H9 (cell line): Measurements from ENCODE around the gene FBXO22. TPM values are rescaled to one million over a fixed set of nuclear protein-coding genes. Genes with fewer than 3 reads are reported as not detected.
A peak's percentile ranks its signal among the peaks of the same experiment; 100 is the strongest.

Experiments
- DNase-seq: peaks from one replicate; pipeline ENCODE4 v3.0.0-alpha.2; 2017
- H2AFZ ChIP-seq: one replicate; pipeline ENCODE4 v1.6.1; 2013; ENCODE audit warnings: mild to moderate bottlenecking, low read length, control low read depth, moderate library complexity
- H2AK5ac ChIP-seq: 2 replicates; pipeline ENCODE4 v1.6.1; 2013; ENCODE audit warnings: low read length, control low read depth, mixed read lengths; ENCODE audit not compliant: insufficient read length
- H2BK120ac ChIP-seq: one replicate; pipeline ENCODE4 v1.6.1; 2013; ENCODE audit warnings: low read depth, mild to moderate bottlenecking, low read length, control low read depth, inconsistent platforms; ENCODE audit not compliant: poor library complexity, severe bottlenecking
- H2BK12ac ChIP-seq: 2 replicates; pipeline ENCODE4 v1.6.1; 2013; ENCODE audit warnings: low read length, control low read depth, mixed read lengths, low read depth; ENCODE audit not compliant: insufficient read length
- H2BK15ac ChIP-seq: 2 replicates; pipeline ENCODE4 v1.6.1; 2013; ENCODE audit warnings: low read depth, low read length, control low read depth
- H2BK20ac ChIP-seq: one replicate; pipeline ENCODE4 v1.6.1; 2013; ENCODE audit warnings: low read depth, mild to moderate bottlenecking, low read length, control low read depth, inconsistent platforms; ENCODE audit not compliant: poor library complexity, severe bottlenecking
- H2BK5ac ChIP-seq: 2 replicates; pipeline ENCODE4 v1.6.1; 2013; ENCODE audit warnings: low read length, control low read depth, mixed read lengths; ENCODE audit not compliant: insufficient read length
- H3K14ac ChIP-seq: 2 replicates; pipeline ENCODE4 v1.6.1; 2013; ENCODE audit warnings: low read length, control low read depth; ENCODE audit not compliant: insufficient read depth
- H3K18ac ChIP-seq: 2 replicates; pipeline ENCODE4 v1.6.1; 2013; ENCODE audit warnings: low read depth, mild to moderate bottlenecking, mixed read lengths, low read length, control low read depth; ENCODE audit not compliant: insufficient read length
- H3K23ac ChIP-seq: 2 replicates; pipeline ENCODE4 v1.6.1; 2013; ENCODE audit warnings: low read length, control low read depth, mixed read lengths, low read depth; ENCODE audit not compliant: insufficient read length
- H3K23me2 ChIP-seq: 2 replicates; pipeline ENCODE4 v1.6.1; 2013; ENCODE audit warnings: low read depth, mild to moderate bottlenecking, mixed read lengths, low read length, control low read depth; ENCODE audit not compliant: insufficient read length, poor library complexity, severe bottlenecking
- H3K27ac ChIP-seq: 2 replicates; pipeline ENCODE4 v1.5.1; 2013; ENCODE audit warnings: low read length, control low read depth, mixed read lengths, low read depth; ENCODE audit not compliant: insufficient read length
- H3K27me3 ChIP-seq: 2 replicates; pipeline ENCODE4 v1.6.1; 2013; ENCODE audit warnings: low read length, control low read depth, inconsistent platforms; ENCODE audit not compliant: insufficient read depth
- H3K4ac ChIP-seq: 2 replicates; pipeline ENCODE4 v1.6.1; 2013; ENCODE audit warnings: low read depth, mild to moderate bottlenecking, control low read depth, inconsistent platforms, low read length, moderate library complexity
- H3K4me1 ChIP-seq: 2 replicates; pipeline ENCODE4 v1.6.1; 2013; ENCODE audit warnings: low read length, control low read depth, inconsistent platforms; ENCODE audit not compliant: insufficient read depth
- H3K4me2 ChIP-seq: 2 replicates; pipeline ENCODE4 v1.6.1; 2013; ENCODE audit warnings: low read length, control low read depth, mixed read lengths; ENCODE audit not compliant: insufficient read length, insufficient read depth
- H3K56ac ChIP-seq: 2 replicates; pipeline ENCODE4 v1.6.1; 2013; ENCODE audit warnings: low read depth, mild to moderate bottlenecking, mixed read lengths, low read length, control low read depth; ENCODE audit not compliant: insufficient read length
- H3K79me1 ChIP-seq: 2 replicates; pipeline ENCODE4 v1.6.1; 2013; ENCODE audit warnings: low read depth, mild to moderate bottlenecking, moderate library complexity, low read length, control low read depth, inconsistent platforms; ENCODE audit not compliant: insufficient read depth, poor library complexity, severe bottlenecking
- H3K79me2 ChIP-seq: 2 replicates; pipeline ENCODE4 v1.6.1; 2013; ENCODE audit warnings: low read length, control low read depth, inconsistent platforms; ENCODE audit not compliant: insufficient read depth
- H3K9ac ChIP-seq: 2 replicates; pipeline ENCODE4 v1.6.1; 2013; ENCODE audit warnings: low read length, control low read depth, mixed read lengths; ENCODE audit not compliant: insufficient read length; ENCODE audit errors: extremely low read depth
- H3K9me3 ChIP-seq: one replicate; pipeline ENCODE4 v1.6.1; 2013; ENCODE audit warnings: low read depth, low read length, inconsistent platforms; ENCODE audit not compliant: control insufficient read depth
- H3T11ph ChIP-seq: one replicate; pipeline ENCODE4 v1.6.1; 2013; ENCODE audit warnings: mild to moderate bottlenecking, low read length, control low read depth, inconsistent platforms
- H4K20me1 ChIP-seq: one replicate; pipeline ENCODE4 v1.6.1; 2013; ENCODE audit not compliant: control insufficient read depth, insufficient read length, insufficient read depth
- H4K5ac ChIP-seq: 2 replicates; pipeline ENCODE4 v1.6.1; 2013; ENCODE audit warnings: low read depth, mild to moderate bottlenecking, mixed read lengths, low read length, control low read depth; ENCODE audit not compliant: insufficient read length
- H4K8ac ChIP-seq: replicated peaks from 2 replicates; pipeline ENCODE4 v1.6.1; 2013; ENCODE audit warnings: low read length, control low read depth, mixed read lengths, low read depth; ENCODE audit not compliant: insufficient read length
- H4K91ac ChIP-seq: 2 replicates; pipeline ENCODE4 v1.6.1; 2013; ENCODE audit warnings: low read depth, mild to moderate bottlenecking, moderate library complexity, mixed read lengths, low read length, control low read depth; ENCODE audit not compliant: insufficient read length
- H3K27ac Mint-ChIP-seq, 3 experiments: 2 replicates in 2 of 3; 3 replicates in 1 of 3; pipeline ENCODE4 v1.8.0; 2020 to 2021; ENCODE audit warnings: mixed read lengths in 3 of 3, mild to moderate bottlenecking in 1 of 3, moderate library complexity in 1 of 3
- H3K27me3 Mint-ChIP-seq: 2 replicates; pipeline ENCODE4 v1.8.0; 2021; ENCODE audit warnings: low read depth, mild to moderate bottlenecking, moderate library complexity, mixed read lengths
- H3K36me3 Mint-ChIP-seq, 3 experiments: 2 replicates in 2 of 3; 3 replicates in 1 of 3; pipeline ENCODE4 v1.8.0; 2020 to 2021; ENCODE audit warnings: low read depth in 3 of 3, mixed read lengths in 3 of 3; ENCODE audit not compliant: insufficient read depth in 1 of 3
- H3K4me1 Mint-ChIP-seq, 2 experiments: 2 replicates each; pipeline ENCODE4 v1.8.0; 2020; ENCODE audit warnings: mixed read lengths in 2 of 2
- H3K4me3 Mint-ChIP-seq, 2 experiments: 2 replicates in 1 of 2; 3 replicates in 1 of 2; pipeline ENCODE4 v1.8.0; 2020 to 2021; ENCODE audit warnings: mild to moderate bottlenecking in 2 of 2, mixed read lengths in 2 of 2, moderate library complexity in 1 of 2
- H3K9me3 Mint-ChIP-seq, 2 experiments: 2 replicates in 1 of 2; 3 replicates in 1 of 2; pipeline ENCODE4 v1.8.0; 2020; ENCODE audit warnings: mild to moderate bottlenecking in 2 of 2, mixed read lengths in 2 of 2, moderate library complexity in 1 of 2
- WGBS: extraction: QIAGEN DNeasy Blood & Tissue Kit; methylation state at CpG from one replicate; pipeline ENCODE4 v1.1.7; 2013; ENCODE audit warnings: missing lambda C conversion rate, low lambda C conversion rate, mixed read lengths; ENCODE audit not compliant: insufficient read length; ENCODE audit errors: extremely low coverage; 5-methylcytosine and 5-hydroxymethylcytosine counted together
- total RNA-seq: library from RNA; stranded (reverse); gene quantifications from 2 replicates; pipeline ENCODE4 v1.2.1, GENCODE V29; 2021
- TF ChIP-seq, protein P1 (sequence below): fragments of 200-600 bp; sonication (generic); conservative IDR thresholded peaks from 3 replicates; pipeline ENCODE4 v1.8.0; 2021; ENCODE audit warnings: antibody characterized with exemption, mild to moderate bottlenecking

The FBXO22 gene
- total RNA-seq, 1 experiment from 2014 or later, result 59.9 TPM

DNA sequence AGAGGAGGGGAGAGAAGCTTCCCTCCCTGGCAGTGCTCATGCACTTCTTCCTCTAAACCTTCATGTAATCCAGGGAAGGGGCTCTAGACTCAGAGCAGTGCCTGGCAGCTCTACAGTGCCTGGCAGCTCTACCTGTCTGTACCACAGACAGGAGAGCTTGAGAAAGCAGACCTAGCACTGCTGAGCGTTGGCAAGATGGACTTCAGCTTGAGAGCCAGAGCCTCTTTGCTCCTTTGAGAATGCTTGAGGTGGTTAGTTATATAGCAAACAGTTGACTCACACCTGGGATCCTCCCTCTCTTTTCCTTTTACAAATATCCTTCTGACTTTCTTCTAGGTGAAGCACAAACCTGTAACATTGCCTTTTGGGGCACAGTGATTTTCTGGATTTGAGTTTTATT lies 20.9 kb downstream of the FBXO22 start:
- no peak overlapping the region for H2BK15ac ChIP-seq
- H3K4me1 ChIP-seq, result peaks cover 10% of the 10 kb centered on the region
- no peak overlapping the region for H2AFZ ChIP-seq
- TF ChIP-seq, protein P1, sequence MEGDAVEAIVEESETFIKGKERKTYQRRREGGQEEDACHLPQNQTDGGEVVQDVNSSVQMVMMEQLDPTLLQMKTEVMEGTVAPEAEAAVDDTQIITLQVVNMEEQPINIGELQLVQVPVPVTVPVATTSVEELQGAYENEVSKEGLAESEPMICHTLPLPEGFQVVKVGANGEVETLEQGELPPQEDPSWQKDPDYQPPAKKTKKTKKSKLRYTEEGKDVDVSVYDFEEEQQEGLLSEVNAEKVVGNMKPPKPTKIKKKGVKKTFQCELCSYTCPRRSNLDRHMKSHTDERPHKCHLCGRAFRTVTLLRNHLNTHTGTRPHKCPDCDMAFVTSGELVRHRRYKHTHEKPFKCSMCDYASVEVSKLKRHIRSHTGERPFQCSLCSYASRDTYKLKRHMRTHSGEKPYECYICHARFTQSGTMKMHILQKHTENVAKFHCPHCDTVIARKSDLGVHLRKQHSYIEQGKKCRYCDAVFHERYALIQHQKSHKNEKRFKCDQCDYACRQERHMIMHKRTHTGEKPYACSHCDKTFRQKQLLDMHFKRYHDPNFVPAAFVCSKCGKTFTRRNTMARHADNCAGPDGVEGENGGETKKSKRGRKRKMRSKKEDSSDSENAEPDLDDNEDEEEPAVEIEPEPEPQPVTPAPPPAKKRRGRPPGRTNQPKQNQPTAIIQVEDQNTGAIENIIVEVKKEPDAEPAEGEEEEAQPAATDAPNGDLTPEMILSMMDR, result no peak
- WGBS, result no CpG with 5 or more reads among the region's 1 CpG
- no peak overlapping the region for H2BK120ac ChIP-seq
- H3K4me3 Mint-ChIP-seq, result no peak overlapping the region
- H2BK5ac ChIP-seq, result no peak overlapping the region
- H3K27me3 ChIP-seq, result no peaks in the 10 kb centered on the region
- no peaks in the 10 kb centered on the region for H3K9me3 ChIP-seq
- peaks cover 6 to 37% (median 15%) of the 10 kb centered on the region in 3 experiments for H3K36me3 Mint-ChIP-seq
- no peak overlapping the region for H3K9ac ChIP-seq
- H4K91ac ChIP-seq, result no peak overlapping the region
- H3K27me3 Mint-ChIP-seq, result no peaks in the 10 kb centered on the region
- H4K20me1 ChIP-seq, result no peaks in the 10 kb centered on the region
- peaks cover 4% of the 10 kb centered on the region for H3K79me1 ChIP-seq
- H3K4me2 ChIP-seq, result no peak overlapping the region
- no peaks in the 10 kb centered on the region for H3K23me2 ChIP-seq
- H3K14ac ChIP-seq, result no peak overlapping the region; the same call in 1 of the 2 replicates
- no peak overlapping the region for H2BK12ac ChIP-seq
- H3K79me2 ChIP-seq, result peaks cover 2% of the 10 kb centered on the region; the same call in 1 of the 2 replicates
- no peaks in the 10 kb centered on the region for H3K9me3 Mint-ChIP-seq
- H2AK5ac ChIP-seq, result no peak overlapping the region
- H4K5ac ChIP-seq, result no peak overlapping the region
- H3K18ac ChIP-seq, result no peak overlapping the region
- H3K4me1 Mint-ChIP-seq, result peaks cover 26 to 33% of the 10 kb centered on the region in 2 experiments
- H3K27ac ChIP-seq, result no peak overlapping the region
- H4K8ac ChIP-seq, result no peak overlapping the region
- H3K56ac ChIP-seq, result no peak overlapping the region
- H3K27ac Mint-ChIP-seq, result 0 out of 7 replicates have a peak overlapping the region, but pooled peaks of 1 of the 3 experiments have one; percentile 46
- no peak overlapping the region for H3K4ac ChIP-seq
- H2BK20ac ChIP-seq, result no peak overlapping the region
- DNase-seq, result no peak
- no peak overlapping the region for H3K23ac ChIP-seq
- H3T11ph ChIP-seq, result no peak overlapping the region
